NCI-H2196 (cell line): Measurements from ENCODE around the gene TMEM213.
"Not testable (repeated sequence)": the region's sequence is repeated elsewhere in the genome, so short reads cannot be mapped to it uniquely, and the experiment has no call there.

ENCODE experiments used
- DNase-seq: peaks from one replicate; lab custom pipeline; 2025; ENCODE audit not compliant: unreplicated experiment; lab: John Stamatoyannopoulos, UW

Gene TMEM213

DNA sequence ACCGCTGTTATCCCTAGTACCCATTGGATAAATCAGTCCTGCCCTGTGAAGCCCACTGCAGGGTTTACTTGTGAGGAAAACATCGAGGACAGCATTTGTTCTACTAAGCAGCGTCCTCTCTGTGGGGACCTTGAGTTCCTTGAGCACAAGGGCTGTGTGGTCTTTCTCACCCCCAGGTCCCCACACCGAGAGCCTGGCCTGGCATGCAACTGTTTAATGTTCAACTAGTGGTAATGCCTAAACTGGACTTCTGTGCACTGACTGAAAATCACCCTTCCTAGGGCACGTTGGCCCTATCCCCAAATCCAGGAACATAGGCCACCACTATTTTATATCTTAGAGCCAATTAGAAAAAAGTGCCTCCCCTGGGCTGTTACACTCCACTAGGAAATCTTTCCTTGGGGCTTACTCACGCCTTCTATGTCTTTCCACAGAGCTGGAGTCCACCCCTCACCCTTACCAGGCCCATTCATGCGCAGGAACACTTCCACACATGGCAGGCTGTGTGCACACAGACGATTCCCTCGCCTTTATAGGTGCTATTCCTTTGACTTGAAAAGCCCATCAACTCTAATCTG lies 1.7 kb upstream of the TMEM213 start:
- DNase-seq, result no peak

DNA sequence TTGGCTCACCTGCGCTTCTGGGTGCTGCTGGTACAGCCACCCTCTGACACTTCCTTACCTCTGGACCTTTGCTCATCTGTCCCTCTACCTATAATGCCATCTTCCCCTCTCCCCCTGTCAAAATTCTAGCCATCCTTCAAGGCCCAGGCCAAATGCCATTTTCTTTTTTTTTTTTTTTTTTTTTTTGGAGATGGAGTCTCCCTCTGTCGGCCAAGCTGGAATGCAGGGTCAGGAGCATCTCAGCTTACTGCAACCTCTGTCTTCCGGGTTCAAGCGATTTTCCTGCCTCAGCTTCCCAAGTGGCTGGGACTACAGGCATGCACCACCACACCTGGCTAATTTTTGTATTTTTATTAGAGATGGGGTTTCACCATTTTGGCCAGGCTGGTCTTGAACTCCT lies 748 bp upstream of the TMEM213 start:
- DNase-seq, result not testable (repeated sequence)

DNA sequence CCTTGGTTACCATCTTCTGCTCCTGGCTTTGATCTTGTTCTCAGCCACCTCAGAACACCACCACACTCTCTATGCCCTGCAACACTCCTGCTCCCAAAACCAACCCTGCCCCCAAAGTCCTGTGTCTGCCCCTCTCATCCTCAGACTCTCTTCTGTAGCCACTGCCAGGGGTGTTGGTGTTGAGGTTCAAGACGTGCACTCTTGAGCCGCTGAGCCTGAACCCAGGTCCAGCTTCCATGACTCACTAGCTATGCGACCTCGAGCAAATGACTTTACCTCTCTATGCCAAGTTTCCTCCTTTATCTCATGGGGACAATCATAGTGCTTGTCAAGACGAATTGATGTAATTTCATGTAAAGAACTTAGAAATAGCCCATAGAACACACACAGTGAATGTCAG lies 1.0 kb downstream of the TMEM213 start:
- no peak for DNase-seq

- DNase-seq, result no peak
Measured at GRCh38 chr7:138799336-138800000, 1.7 kb downstream of the TMEM213 start.

GRCh38 chr7:138801256-138801655 lies 3.5 kb downstream of the TMEM213 start:
- DNase-seq, result no peak

DNA sequence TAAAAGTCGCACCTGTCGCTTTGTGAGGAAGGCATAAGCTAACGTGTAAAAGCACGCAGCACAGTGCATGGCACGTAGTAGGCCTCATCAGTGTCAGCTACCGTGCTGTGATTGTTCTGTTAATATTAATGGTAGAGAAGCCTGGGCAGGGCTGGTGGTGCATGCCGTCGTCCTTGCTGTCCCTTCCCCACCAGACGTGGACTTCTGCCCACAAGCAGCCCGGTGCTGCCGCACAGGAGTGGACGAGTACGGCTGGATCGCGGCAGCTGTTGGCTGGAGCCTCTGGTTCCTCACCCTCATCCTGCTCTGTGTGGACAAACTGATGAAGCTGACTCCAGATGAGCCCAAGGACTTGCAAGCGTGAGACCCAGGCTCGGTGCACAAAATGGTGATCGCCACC lies 4.9 kb downstream of the TMEM213 start:
- no peak for DNase-seq

DNA sequence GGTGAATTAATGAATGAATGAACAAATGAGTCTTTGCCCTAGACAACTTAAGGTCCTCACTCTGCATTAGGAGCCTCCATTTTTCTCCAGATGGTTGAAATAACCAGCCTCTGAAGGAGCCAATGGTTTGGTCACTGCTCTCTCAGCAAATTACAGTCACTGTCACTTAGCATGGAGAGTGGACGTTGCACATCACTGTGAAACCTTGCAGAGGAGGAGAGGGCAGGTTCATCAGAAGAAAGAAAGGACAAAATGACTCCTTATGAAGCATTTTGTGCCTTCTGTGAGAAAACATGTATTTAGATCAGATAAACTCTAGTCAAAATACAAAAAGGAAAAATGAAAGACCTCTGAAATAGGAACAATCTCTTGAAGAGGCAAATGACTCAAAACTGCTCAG lies 6.8 kb downstream of the TMEM213 start:
- no peak for DNase-seq

- no peak for DNase-seq
Measured at GRCh38 chr7:138809346-138809745, 11.6 kb downstream of the TMEM213 start.

- not testable (repeated sequence) for DNase-seq
Measured at GRCh38 chr7:138811327-138811726, 13.5 kb downstream of the TMEM213 start.

- DNase-seq, result no peak
Measured at GRCh38 chr7:138813945-138814344, 16.2 kb downstream of the TMEM213 start.

GRCh38 chr7:138814816-138815332 lies 17.1 kb downstream of the TMEM213 start:
- DNase-seq, result no peak

DNA sequence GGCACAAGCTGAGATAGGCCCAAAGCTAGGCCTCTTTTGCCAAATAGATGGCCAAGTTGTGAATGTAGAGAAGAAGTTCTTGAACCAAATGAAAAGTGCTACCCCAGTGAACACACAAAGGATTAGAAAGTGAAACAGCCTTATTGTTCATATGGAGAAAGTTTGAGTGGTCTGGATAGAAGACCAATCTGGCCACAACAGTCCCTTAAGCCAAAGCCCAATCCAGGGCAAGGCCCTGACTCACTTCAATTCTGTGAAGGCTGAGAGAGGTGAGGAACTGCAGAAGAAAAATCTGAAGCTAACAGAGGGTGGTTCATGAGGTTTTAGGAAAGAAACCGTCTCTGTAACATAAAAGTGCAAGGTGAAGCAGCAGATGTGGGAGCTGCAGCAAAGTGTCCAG lies 18.9 kb downstream of the TMEM213 start:
- no peak for DNase-seq

DNA sequence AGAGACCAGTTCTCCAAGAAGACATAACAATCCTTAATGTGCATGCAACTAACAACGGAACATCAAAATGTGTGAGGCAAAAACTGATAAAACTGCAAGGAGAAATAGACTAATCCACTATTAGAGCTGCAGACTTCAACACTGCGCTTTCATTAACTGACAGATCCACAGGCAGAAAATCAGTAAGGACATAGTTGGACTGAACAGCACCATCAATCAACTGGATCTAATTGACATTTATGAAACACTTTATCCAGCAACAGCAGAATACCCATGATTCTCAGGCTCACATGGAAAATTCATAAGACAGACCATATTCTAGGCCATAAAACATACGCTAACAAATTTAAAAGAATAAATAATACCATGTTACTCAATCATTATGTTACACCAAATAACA lies 21.8 kb downstream of the TMEM213 start:
- no peak for DNase-seq

- no peak for DNase-seq
Measured at GRCh38 chr7:138821912-138822311, 24.1 kb downstream of the TMEM213 start.

- no peak for DNase-seq
Measured at GRCh38 chr7:138822867-138823535, 25.2 kb downstream of the TMEM213 start.

DNA sequence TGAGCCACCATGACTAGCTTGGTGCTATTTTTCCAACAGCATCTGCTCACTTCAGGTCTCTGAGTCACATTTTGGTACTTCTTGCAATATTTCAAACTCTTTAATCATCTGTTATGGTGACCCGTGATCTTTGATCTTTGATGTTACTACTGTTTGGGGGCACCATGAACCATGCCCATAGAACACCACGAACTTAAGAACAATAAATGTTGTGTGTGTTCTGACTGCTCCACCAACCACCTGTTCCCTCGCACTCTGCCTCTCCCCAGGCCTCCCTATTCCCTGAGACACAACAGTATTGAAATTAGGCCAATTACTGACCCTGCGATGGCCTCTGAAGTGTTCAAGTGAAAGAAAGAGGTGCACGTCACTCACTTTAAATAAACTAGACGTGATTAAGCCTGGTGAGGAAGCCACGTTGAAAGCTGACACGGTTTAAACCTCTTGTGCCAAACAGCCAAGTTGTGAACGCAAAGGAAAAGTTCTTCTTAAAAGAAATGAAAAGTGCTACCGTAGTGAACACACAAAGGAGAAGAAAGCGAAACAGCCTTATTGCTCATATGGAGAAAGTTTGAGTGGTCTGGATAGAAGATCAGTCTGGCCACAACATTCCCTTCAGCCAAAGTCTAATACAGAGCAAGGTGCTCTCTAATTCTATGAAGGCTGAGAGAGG lies 27.4 kb downstream of the TMEM213 start:
- no peak for DNase-seq

DNA sequence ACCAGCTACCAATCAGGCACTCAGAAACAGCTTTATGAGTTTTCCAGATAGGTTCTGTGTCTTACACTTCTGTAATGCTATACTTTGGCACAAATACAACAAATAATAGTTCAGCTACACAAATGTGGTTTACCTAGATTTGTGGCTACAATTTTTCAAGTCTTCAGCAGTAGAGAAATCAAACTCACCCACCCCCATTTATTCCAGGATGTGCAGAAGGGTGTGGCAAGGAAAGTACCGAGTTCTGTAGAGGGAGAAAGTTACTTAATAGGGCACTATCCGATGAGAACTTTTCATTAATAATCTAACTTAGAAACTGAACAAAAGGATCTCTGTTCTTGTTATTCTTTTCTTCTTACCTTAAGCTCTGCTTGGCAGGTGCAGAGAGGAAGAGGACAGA lies 30.5 kb downstream of the TMEM213 start:
- DNase-seq, result no peak

DNA sequence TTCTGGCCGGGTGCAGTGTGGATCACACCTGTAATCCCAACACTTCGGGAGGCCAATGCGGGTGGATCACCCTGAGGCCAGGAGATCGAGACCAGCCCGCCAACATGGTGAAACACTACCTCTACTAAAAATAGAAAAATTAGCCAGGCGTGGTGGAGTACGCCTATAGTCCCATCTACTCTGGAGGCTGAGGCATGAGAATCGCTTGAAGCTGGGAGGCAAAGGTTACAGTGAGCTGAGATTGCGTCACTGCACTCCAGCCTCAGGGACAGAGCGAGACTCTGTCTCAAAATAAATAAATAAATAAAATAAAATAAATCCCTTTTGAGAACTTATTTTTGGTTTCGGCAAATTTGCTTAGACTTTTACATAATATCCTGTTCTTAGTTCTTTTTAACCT lies 31.5 kb downstream of the TMEM213 start:
- DNase-seq, result no peak

DNA sequence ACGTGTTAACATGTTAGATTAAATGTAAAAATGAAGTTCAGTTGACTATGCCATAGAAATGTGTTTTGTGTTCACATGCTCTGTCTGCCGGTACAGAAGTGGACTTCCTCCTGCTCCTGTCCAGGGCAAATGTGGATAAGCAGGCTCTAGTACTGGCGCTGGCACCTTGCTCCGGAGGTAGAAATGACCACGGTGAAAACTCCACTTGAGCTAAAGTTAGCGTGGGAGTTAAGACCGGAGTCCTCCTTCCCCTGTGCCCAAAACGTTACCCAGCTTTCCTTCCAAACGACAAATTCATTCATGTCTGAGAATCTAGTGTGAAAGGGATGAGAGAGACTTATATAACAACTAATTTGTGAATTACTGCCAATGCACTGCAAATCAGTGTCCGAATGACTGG lies 35.2 kb downstream of the TMEM213 start:
- no peak for DNase-seq

DNA sequence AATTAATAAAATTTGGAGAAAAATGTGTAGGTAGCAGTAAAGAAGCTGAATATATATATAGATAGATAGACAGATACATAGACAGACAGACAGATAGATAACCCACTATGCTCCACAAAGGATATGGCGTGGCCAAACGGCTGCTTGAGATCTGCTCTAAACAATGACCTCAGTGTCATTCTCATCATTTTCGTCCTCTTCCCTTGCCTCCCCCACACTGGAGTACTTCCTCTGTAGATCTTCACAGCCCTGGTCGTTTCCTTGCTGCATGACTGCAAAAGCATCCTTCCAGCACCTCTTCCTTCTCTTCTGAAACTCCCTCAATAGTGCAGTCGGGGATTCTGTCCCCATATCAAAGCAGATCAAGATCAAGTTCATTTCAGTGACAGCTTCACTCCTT lies 35.8 kb downstream of the TMEM213 start:
- no peak for DNase-seq

DNA sequence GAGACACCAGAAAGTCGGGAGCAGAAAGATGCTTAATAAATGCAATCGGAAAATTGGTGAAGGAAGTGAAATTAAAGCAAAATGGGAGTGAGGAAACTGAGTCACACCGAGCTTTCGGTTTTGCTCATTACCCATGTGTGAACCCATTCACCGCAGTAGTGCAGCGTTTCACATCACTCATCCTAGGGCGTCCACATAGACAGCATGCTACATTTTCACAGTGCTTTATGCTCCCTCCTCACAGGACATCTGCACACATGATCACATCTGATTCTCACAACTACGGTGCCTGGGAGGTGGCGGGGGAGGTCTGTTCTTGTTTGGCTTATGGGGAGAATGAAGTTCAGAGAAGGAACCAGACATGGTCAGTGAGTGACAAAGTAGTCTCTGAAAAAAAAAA lies 36.8 kb downstream of the TMEM213 start:
- no peak for DNase-seq

DNA sequence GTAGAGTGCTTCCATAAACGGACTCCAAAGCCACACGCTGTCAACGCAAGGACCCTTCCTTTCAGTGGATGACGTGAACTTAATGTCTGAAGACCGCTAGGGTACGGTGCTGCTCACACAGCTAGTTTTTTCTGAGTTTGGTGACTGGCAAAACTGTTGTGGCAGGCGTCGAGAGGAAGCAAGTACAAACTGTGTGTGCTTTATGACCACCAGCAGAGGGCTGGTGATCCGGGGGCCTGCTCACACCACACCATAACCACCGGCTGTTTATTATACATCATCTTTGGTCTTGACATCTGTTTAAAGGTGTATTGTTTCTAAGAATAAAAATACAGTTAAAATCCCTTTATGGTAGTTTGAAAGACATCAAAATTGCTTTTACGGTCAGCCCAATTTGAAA lies 37.3 kb downstream of the TMEM213 start:
- DNase-seq, result no peak
